Naive B cell (primary cell): ENCODE measurements around the gene RASL11A. TPM values are rescaled to one million over a fixed set of nuclear protein-coding genes. Genes with fewer than 3 reads are reported as not detected.
A peak's percentile ranks its signal among the peaks of the same experiment; 100 is the strongest.
"Not testable (repeated sequence)": the region's sequence is repeated elsewhere in the genome, so short reads cannot be mapped to it uniquely, and the experiment has no call there.

Experiments
- ATAC-seq, 2 donors: fragments of 150-1000 bp; cut with Tn5 transposase; 2 replicates each; pipeline ENCODE4 v1.10.0; 2021; ENCODE audit warnings: low read depth in 2 of 2, mild to moderate bottlenecking in 2 of 2, moderate library complexity in 2 of 2
- DNase-seq: peaks from one replicate; pipeline ENCODE4 v3.0.0; 2022
- H3K27ac Mint-ChIP-seq, 6 donors: one replicate each; pipeline ENCODE4 v1.8.0; 2020 to 2022; ENCODE audit warnings: mild to moderate bottlenecking in 6 of 6, mixed read lengths in 6 of 6, moderate library complexity in 5 of 6, inconsistent platforms in 2 of 6
- H3K27me3 Mint-ChIP-seq, 3 donors: one replicate each; pipeline ENCODE4 v1.8.0; 2021 to 2022; ENCODE audit warnings: mixed read lengths in 3 of 3, mild to moderate bottlenecking in 1 of 3
- H3K36me3 Mint-ChIP-seq, 2 donors: one replicate each; pipeline ENCODE4 v1.8.0; 2020 to 2022; ENCODE audit warnings: mixed read lengths in 2 of 2, inconsistent platforms in 1 of 2, mild to moderate bottlenecking in 1 of 2
- H3K4me1 Mint-ChIP-seq, 3 donors: one replicate each; pipeline ENCODE4 v1.8.0; 2020 to 2022; ENCODE audit warnings: mixed read lengths in 3 of 3, inconsistent platforms in 1 of 3, mild to moderate bottlenecking in 1 of 3, moderate library complexity in 1 of 3
- H3K4me3 Mint-ChIP-seq, 8 donors: one replicate each; pipeline ENCODE4 v1.8.0; 2020 to 2022; ENCODE audit warnings: mild to moderate bottlenecking in 8 of 8, mixed read lengths in 8 of 8, moderate library complexity in 8 of 8, inconsistent platforms in 2 of 8
- H3K9me3 Mint-ChIP-seq, 7 donors: one replicate each; pipeline ENCODE4 v1.8.0; 2020 to 2022; ENCODE audit warnings: mixed read lengths in 7 of 7, mild to moderate bottlenecking in 5 of 7, inconsistent platforms in 2 of 7, moderate library complexity in 1 of 7
- polyA plus RNA-seq, 6 donors: library from polyadenylated mRNA; unstranded; fragments of 300-500 nt; fragmentation: Illumina TruSeq; gene quantifications; one replicate each; pipeline ENCODE4 v1.2.3, GENCODE V29; 2021; ENCODE audit warnings: low read depth in 6 of 6

Gene RASL11A, protein sequence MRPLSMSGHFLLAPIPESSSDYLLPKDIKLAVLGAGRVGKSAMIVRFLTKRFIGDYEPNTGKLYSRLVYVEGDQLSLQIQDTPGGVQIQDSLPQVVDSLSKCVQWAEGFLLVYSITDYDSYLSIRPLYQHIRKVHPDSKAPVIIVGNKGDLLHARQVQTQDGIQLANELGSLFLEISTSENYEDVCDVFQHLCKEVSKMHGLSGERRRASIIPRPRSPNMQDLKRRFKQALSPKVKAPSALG
- 10 to 100 TPM in 2 of 6 donors, 1 to 10 TPM in 3, not detected in 1; 1.2 to 15.9 (median 9.5) TPM for polyA plus RNA-seq

- peak within 1 kb of the TSS; percentile 62 to 98 (median 89) for H3K27ac Mint-ChIP-seq
- DNase-seq (peak; percentile 77), ATAC-seq (peak; percentile 90 to 92)
- H3K27me3 Mint-ChIP-seq = peaks cover 0 to 7% (median 4%) of the 10 kb centered on the region in 3 donors
- H3K4me3 Mint-ChIP-seq = peak within 1 kb of the TSS; percentile 85 to 96 (median 94)
- H3K4me1 Mint-ChIP-seq = peaks cover 31 to 47% (median 35%) of the 10 kb centered on the region in 3 donors
- no peaks in the 10 kb centered on the region for H3K9me3 Mint-ChIP-seq
- H3K36me3 Mint-ChIP-seq = no peaks in the 10 kb centered on the region
Observed at GRCh38 chr13:27270594-27271520, at the start of gene RASL11A. Gene RASL11A, plus strand, starts transcription at chr13:27270830. Its CDS starts 115 bp downstream, at chr13:27270945.

DNA sequence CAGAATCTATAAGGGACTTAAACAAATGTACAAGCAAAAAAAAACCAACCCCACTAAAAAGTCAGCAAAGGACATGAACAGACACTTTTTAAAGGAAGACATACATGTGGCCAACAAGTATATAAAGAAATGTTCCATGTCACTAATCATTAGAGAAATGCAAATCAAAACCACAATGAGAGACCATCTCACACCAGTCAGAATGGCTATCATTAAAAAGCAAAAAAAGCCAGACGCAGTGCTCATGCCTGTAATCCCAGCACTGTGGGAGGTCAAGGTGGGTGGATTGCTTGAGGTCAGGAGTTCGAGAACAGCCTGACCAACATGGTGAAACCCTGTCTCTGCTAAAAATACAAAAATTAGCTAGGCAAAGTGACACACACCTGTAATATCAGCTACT is 48.5 kb upstream of the RASL11A start:
- DNase-seq, ATAC-seq: not testable (repeated sequence)
- peak overlapping the region in 7 of 8 donors; percentile 11 to 82 (median 66) for H3K4me3 Mint-ChIP-seq

GRCh38 chr13:27226991-27227390 is 43.6 kb upstream of the RASL11A start:
- ATAC-seq (peak; percentile 60 to 74), DNase-seq (peak; percentile 25)
- no peaks in the 10 kb centered on the region for H3K27me3 Mint-ChIP-seq
- peaks cover 0 to 25% (median 12%) of the 10 kb centered on the region in 7 donors for H3K9me3 Mint-ChIP-seq
- H3K4me3 Mint-ChIP-seq = peak overlapping the region; percentile 41 to 87 (median 76)
- peak overlapping the region; percentile 58 to 95 (median 81) for H3K27ac Mint-ChIP-seq
- peaks cover 2 to 4% of the 10 kb centered on the region in 2 donors for H3K36me3 Mint-ChIP-seq
- H3K4me1 Mint-ChIP-seq = peaks cover 34 to 67% (median 64%) of the 10 kb centered on the region in 3 donors

More for the DNA sequence above, 48.5 kb upstream of the RASL11A start:
- Mint-ChIP-seq H3K27ac (peak overlapping the region in 5 of 6 donors; percentile 4 to 65 (median 37)), H3K9me3 (peaks cover 0 to 16% (median 0%) of the 10 kb centered on the region in 7 donors), H3K36me3 (peaks cover 0 to 11% of the 10 kb centered on the region in 2 donors), H3K4me1 (peaks cover 50 to 71% (median 71%) of the 10 kb centered on the region in 3 donors)
- H3K27me3 Mint-ChIP-seq = not testable (repeated sequence)

GRCh38 chr13:27228131-27228530 is 42.5 kb upstream of the RASL11A start:
- Mint-ChIP-seq H3K36me3 (peaks cover 11 to 14% of the 10 kb centered on the region in 2 donors), H3K4me1 (peaks cover 26 to 61% (median 53%) of the 10 kb centered on the region in 3 donors), H3K4me3 (peak overlapping the region; percentile 41 to 87 (median 76)), H3K27me3 (no peaks in the 10 kb centered on the region), H3K9me3 (peaks cover 0 to 34% (median 21%) of the 10 kb centered on the region in 7 donors), H3K27ac (peak overlapping the region; percentile 66 to 96 (median 80))
- ATAC-seq (peak; percentile 68 to 73), DNase-seq (peak; percentile 25)

- DNase-seq = no peak
- Mint-ChIP-seq H3K27me3 (no peaks in the 10 kb centered on the region), H3K27ac (no peak overlapping the region), H3K4me1 (peaks cover 26 to 49% (median 47%) of the 10 kb centered on the region in 3 donors), H3K4me3 (peak overlapping the region in 1 of 8 donors; percentile 54), H3K9me3 (peaks cover 0 to 34% (median 18%) of the 10 kb centered on the region in 7 donors), H3K36me3 (peaks cover 11 to 14% of the 10 kb centered on the region in 2 donors)
- ATAC-seq = peak in 1 of 2 donors; percentile 19
Observed at GRCh38 chr13:27229642-27230041, 41.0 kb upstream of the RASL11A start.

DNA sequence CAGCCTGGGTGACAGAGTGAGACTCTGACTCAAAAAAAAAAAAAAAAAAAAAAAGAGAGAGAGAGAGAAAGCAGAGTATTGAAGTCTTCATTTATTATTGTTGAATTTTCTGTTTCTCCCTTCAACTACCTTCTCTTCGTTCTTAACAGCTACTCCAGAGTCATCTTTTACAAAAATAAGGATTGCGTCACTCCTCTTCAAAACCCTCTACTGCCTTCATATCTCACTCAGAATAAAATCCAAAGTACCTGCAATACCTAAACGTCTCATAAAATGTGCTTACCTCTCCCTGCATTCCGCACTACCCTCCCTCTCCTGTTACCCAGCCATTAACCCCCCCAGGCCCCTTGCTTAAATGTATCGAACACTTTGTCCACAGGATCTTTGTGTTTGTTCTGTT is 36.7 kb upstream of the RASL11A start:
- no peaks in the 10 kb centered on the region for H3K27me3 Mint-ChIP-seq
- peaks cover 0 to 27% (median 17%) of the 10 kb centered on the region in 7 donors for H3K9me3 Mint-ChIP-seq
- H3K4me3 Mint-ChIP-seq = no peak overlapping the region
- H3K4me1 Mint-ChIP-seq = peaks cover 9 to 16% (median 15%) of the 10 kb centered on the region in 3 donors
- peaks cover 11 to 14% of the 10 kb centered on the region in 2 donors for H3K36me3 Mint-ChIP-seq
- H3K27ac Mint-ChIP-seq = peak overlapping the region in 1 of 6 donors; percentile 42
- ATAC-seq = no peak
- DNase-seq = no peak

DNA sequence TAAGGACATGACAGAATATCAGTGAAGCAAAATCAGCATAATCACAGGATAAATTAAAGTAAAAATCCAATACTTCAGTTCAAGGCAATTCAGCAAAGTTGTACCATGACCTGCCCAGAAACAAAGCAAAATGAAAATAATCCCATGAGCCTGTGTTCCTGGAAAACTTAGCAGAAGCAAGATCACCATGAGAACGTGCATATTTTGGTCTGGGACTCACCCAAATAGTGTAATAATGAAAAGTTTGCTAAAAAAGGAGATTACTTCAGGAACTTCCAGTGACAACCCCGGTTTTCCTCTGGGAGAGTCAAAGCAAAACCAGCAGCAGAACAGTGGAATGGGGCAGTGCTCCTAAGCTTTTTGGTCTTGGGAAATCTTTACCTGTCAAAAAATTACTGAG is 34.2 kb upstream of the RASL11A start:
- H3K27me3 Mint-ChIP-seq = no peaks in the 10 kb centered on the region
- peaks cover 11 to 14% of the 10 kb centered on the region in 2 donors for H3K36me3 Mint-ChIP-seq
- H3K9me3 Mint-ChIP-seq = peaks cover 0 to 14% (median 11%) of the 10 kb centered on the region in 7 donors
- DNase-seq = no peak
- no peak overlapping the region for H3K27ac Mint-ChIP-seq
- no peak for ATAC-seq
- peaks cover 2 to 9% (median 5%) of the 10 kb centered on the region in 3 donors for H3K4me1 Mint-ChIP-seq
- H3K4me3 Mint-ChIP-seq = no peak overlapping the region

- no peak for ATAC-seq
- Mint-ChIP-seq H3K27ac (peak overlapping the region in 1 of 6 donors; percentile 81), H3K4me1 (peaks cover 17 to 25% (median 17%) of the 10 kb centered on the region in 3 donors), H3K9me3 (no peaks in the 10 kb centered on the region), H3K4me3 (no peak overlapping the region), H3K36me3 (no peaks in the 10 kb centered on the region), H3K27me3 (no peaks in the 10 kb centered on the region)
- no peak for DNase-seq
Observed at GRCh38 chr13:27242702-27243101, 27.9 kb upstream of the RASL11A start.

DNA sequence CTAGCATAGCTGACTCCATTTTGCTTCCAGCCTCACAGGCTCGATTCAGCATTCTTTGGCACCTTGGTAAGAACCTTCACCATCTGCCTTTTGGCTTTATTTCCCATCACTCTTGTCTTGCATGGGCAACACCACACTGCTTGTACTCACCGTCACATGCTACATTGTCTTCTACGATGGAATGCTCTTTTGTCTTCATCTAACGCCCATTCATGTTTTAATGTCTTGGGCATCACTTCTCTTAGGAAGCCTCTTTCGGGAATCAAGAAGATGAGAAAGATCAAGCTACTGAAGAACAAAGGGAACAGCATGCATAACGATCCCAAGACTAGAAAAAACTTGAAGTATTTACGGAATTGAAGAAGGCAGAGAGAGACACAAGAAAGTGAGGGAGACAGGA is 25.0 kb upstream of the RASL11A start:
- Mint-ChIP-seq H3K27me3 (no peaks in the 10 kb centered on the region), H3K4me1 (peaks cover 24 to 32% (median 30%) of the 10 kb centered on the region in 3 donors), H3K4me3 (no peak overlapping the region), H3K36me3 (no peaks in the 10 kb centered on the region), H3K9me3 (no peaks in the 10 kb centered on the region), H3K27ac (no peak overlapping the region)
- DNase-seq (no peak), ATAC-seq (no peak)

DNA sequence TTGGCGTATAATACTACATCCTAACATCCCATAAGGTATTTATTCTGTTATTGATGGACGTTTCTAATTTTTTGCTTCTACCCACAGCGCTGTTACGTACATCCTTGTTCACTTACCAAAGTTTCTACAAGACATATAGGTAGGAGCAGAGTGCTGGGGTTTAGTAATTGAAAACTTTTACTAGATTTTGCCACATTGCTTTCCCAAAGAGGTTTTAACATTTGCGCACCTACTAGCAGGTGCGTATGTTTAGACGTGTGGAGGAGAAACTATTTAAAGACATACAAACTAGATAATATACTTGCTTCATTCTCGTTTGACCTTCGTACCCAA is 19.8 kb upstream of the RASL11A start:
- H3K9me3 Mint-ChIP-seq = no peaks in the 10 kb centered on the region
- H3K4me1 Mint-ChIP-seq = peaks cover 45 to 49% (median 46%) of the 10 kb centered on the region in 3 donors
- no peak for DNase-seq
- peaks cover 8 to 15% of the 10 kb centered on the region in 2 donors for H3K36me3 Mint-ChIP-seq
- peak overlapping the region; percentile 100 for H3K27ac Mint-ChIP-seq
- H3K4me3 Mint-ChIP-seq = peak overlapping the region; percentile 93 to 99 (median 98)
- H3K27me3 Mint-ChIP-seq = no peaks in the 10 kb centered on the region
- ATAC-seq = peak; percentile 18 to 32

DNA sequence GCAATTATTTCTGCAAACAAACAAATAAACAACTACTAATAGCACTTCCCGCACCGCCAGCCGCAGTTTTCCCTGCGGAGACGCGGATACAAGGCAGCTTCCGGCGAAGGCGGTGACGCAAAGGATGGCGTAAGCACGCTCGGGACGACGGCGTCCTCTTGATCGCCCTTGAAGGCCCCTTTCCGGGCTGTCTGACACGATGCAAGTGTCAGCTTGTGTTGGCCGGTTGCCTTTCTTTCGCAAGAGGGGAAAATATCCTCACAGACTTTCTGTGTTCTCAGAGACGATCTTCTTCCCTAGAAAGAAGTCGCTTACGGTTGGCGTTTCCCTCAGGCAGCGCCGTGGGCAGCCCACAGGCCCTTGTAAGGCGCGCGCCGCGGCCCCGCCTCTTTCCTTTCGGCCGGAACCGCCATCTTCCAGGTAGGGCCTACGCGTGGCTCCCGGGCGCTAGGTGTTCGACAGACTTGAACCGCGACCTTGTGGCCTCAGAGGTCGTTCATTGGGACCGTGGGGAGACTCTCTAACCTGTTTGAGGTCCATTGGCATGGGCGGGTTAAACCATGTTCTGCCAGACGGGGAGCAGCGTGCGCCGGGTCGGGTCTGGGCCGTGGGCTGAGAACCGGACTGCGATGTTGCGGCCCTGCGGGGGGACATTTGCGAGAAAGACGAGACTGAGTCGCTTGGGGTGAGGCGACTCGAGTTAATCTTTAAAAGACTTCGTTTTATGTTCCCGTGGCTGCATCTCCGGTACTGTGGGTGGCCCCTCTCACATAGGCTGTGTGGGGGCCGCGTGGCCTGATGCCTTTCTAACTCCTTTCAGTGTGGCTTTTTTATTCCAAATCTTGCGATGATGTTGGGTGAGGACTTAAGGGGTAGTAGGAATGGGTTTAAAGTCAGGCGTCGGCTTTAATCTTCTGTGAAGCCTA is 19.2 kb upstream of the RASL11A start, which contains the start of gene RPL21:
TSS of gene RPL21 (plus strand) at position 393 of the 926 bp plus-strand sequence. CDS start 2,219 bp downstream, outside the sequence.
- DNase-seq (peak; percentile 91), ATAC-seq (peak; percentile 92 to 93)
- Mint-ChIP-seq H3K27me3 (no peaks in the 10 kb centered on the region), H3K36me3 (peaks cover 8 to 15% of the 10 kb centered on the region in 2 donors), H3K4me1 (peaks cover 42 to 49% (median 46%) of the 10 kb centered on the region in 3 donors), H3K4me3 (peak within 1 kb of the TSS; percentile 93 to 99 (median 98)), H3K9me3 (no peaks in the 10 kb centered on the region), H3K27ac (peak within 1 kb of the TSS; percentile 100)

- DNase-seq (no peak), ATAC-seq (no peak)
- Mint-ChIP-seq H3K4me3 (peak overlapping the region; percentile 93 to 99 (median 98)), H3K27ac (peak overlapping the region; percentile 100), H3K4me1 (peaks cover 40 to 47% (median 45%) of the 10 kb centered on the region in 3 donors), H3K36me3 (peaks cover 8 to 15% of the 10 kb centered on the region in 2 donors), H3K27me3 (no peaks in the 10 kb centered on the region), H3K9me3 (no peaks in the 10 kb centered on the region)
Observed at GRCh38 chr13:27252467-27252866, 18.2 kb upstream of the RASL11A start.
